Keratinocyte (primary cell): Measurements from ENCODE around the gene NBPF1.

ENCODE experiments used
- CTCF ChIP-seq, 3 experiments: IDR thresholded peaks in 1 of 3; conservative IDR thresholded peaks in 1 of 3; optimal IDR thresholded peaks in 1 of 3; 2 replicates in 2 of 3; 3 replicates in 1 of 3; pipeline versions ENCODE3 to v1.5.1; 2011; ENCODE audit warnings: low read length in 3 of 3, mild to moderate bottlenecking in 3 of 3, moderate library complexity in 2 of 3, control low read depth in 1 of 3, inconsistent platforms in 1 of 3; ENCODE audit not compliant: insufficient read depth in 2 of 3; ENCODE audit errors: extremely low read depth in 1 of 3
- EZH2 ChIP-seq: IDR thresholded peaks from one replicate; pipeline ENCODE4 v1.6.1; 2012; ENCODE audit warnings: inconsistent platforms, mild to moderate bottlenecking, low read length, moderate library complexity

- TF ChIP-seq CTCF (optimal IDR thresholded peaks at IDR 0.05 in 1 of 3, IDR thresholded peaks at IDR 0.05 in 1 of 3, conservative IDR thresholded peaks at IDR 0.05 in 1 of 3; ENCODE audit: extremely low read depth in 1 of 3, insufficient read depth in 2 of 3, low read length in 3 of 3) (no peak), EZH2 (no peak)
These were observed 18.1 kb upstream of the NBPF1 start for GRCh38 chr1:16631248-16632043.
